Measurements from ENCODE around the gene FBXW5. TPM values are rescaled to one million over a fixed set of nuclear protein-coding genes. Genes with fewer than 3 reads are reported as not detected.

Gene FBXW5
- total RNA-seq, 1 experiment from 2014 or later = 70.5 TPM

GRCh38 chr9:136960212-136960937 is 15.8 kb upstream of the FBXW5 start (continued):
- no peak for TF ChIP-seq PRDM15 (CRISPR knock-in tag; IDR thresholded peaks at IDR 0.05)
- TF ChIP-seq ZBTB21 (CRISPR knock-in tag; IDR thresholded peaks at IDR 0.05; ENCODE audit: borderline replicate concordance) = no peak

GRCh38 chr9:136958898-136959850 is 14.6 kb upstream of the FBXW5 start:
- no peak for ATAC-seq
- peaks cover 9% of the 10 kb centered on the region for H3K9me3 Mint-ChIP-seq
- H3K4me1 Mint-ChIP-seq = no peaks in the 10 kb centered on the region
- H3K27me3 Mint-ChIP-seq (ENCODE audit: low read depth) = no peaks in the 10 kb centered on the region
- H3K4me3 Mint-ChIP-seq = no peak overlapping the region
- TF ChIP-seq USF2 (CRISPR knock-in tag; IDR thresholded peaks at IDR 0.05) = no peak
- TF ChIP-seq ZNF423 (CRISPR knock-in tag; IDR thresholded peaks at IDR 0.05) = 0 out of 2 replicates have a peak, but pooled peaks have one; percentile 44
- no peaks in the 10 kb centered on the region for H3K36me3 Mint-ChIP-seq
- ChIA-PET CTCF (interaction anchor here (1.1 to 1.8 kb wide), 6 partner anchors 11 to 87 kb away, joined by 3 to 11 read pairs (median 5); no protein-coding TSS in a partner anchor), POLR2A (no interaction called here)
- H3K27ac Mint-ChIP-seq = no peak overlapping the region
- DNase-seq (ENCODE audit: low spot score) = no peak

- 0 out of 2 replicates have a peak, but pooled peaks have one; percentile 33 for TF ChIP-seq GTF2I (CRISPR knock-in tag; conservative IDR thresholded peaks at IDR 0.05)
- no peak for TF ChIP-seq SP1 (CRISPR knock-in tag; conservative IDR thresholded peaks at IDR 0.05)
- ATAC-seq (no peak), DNase-seq (ENCODE audit: low spot score) (no peak)
- peaks cover 9% of the 10 kb centered on the region for H3K9me3 Mint-ChIP-seq
- no peaks in the 10 kb centered on the region for H3K27me3 Mint-ChIP-seq (ENCODE audit: low read depth)
- H3K36me3 Mint-ChIP-seq = no peaks in the 10 kb centered on the region
- ChIA-PET CTCF (interaction anchor here (1.1 kb wide), 1 partner anchor 11 kb away, joined by 3 read pairs; no protein-coding TSS in a partner anchor), POLR2A (no interaction called here)
- no peaks in the 10 kb centered on the region for H3K4me1 Mint-ChIP-seq
- no peak overlapping the region for H3K27ac Mint-ChIP-seq
- no peak overlapping the region for H3K4me3 Mint-ChIP-seq
These were observed 13.9 kb upstream of the FBXW5 start for GRCh38 chr9:136958473-136958872.

- Mint-ChIP-seq H3K36me3 (no peaks in the 10 kb centered on the region), H3K27ac (no peak overlapping the region), H3K4me1 (no peaks in the 10 kb centered on the region), H3K27me3 (ENCODE audit: low read depth) (no peaks in the 10 kb centered on the region), H3K4me3 (no peak overlapping the region), H3K9me3 (peaks cover 9% of the 10 kb centered on the region)
- no peak for DNase-seq (ENCODE audit: low spot score)
- POLR2A ChIA-PET = no interaction called here
- ATAC-seq = no peak
- CTCF ChIA-PET = interaction anchor here (1.1 kb wide), 1 partner anchor 10 kb away, joined by 3 read pairs; no protein-coding TSS in a partner anchor
- TF ChIP-seq SMAD3 (CRISPR knock-in tag; IDR thresholded peaks at IDR 0.05; ENCODE audit: borderline replicate concordance) (no peak), IRF2 (CRISPR knock-in tag; IDR thresholded peaks at IDR 0.05; ENCODE audit: borderline replicate concordance, low read depth) (no peak), IRF1 (CRISPR knock-in tag; IDR thresholded peaks at IDR 0.05) (no peak), JAZF1 (CRISPR knock-in tag; IDR thresholded peaks at IDR 0.05) (no peak), ATF3 (CRISPR knock-in tag; conservative IDR thresholded peaks at IDR 0.05) (no peak), TEAD1 (CRISPR knock-in tag; IDR thresholded peaks at IDR 0.05) (no peak), ZNF138 (CRISPR knock-in tag; conservative IDR thresholded peaks at IDR 0.05) (no peak), E2F4 (CRISPR knock-in tag; IDR thresholded peaks at IDR 0.05; ENCODE audit: borderline replicate concordance, low read depth) (no peak), TEAD4 (CRISPR knock-in tag; IDR thresholded peaks at IDR 0.05) (no peak), FOXK1 (CRISPR knock-in tag; IDR thresholded peaks at IDR 0.05) (no peak), ZNF512 (CRISPR knock-in tag; IDR thresholded peaks at IDR 0.05; ENCODE audit: borderline replicate concordance) (no peak)
These were observed 13.4 kb upstream of the FBXW5 start for GRCh38 chr9:136957901-136958300.

Measured in WTC11 (cell line).